PC-9 (cell line): Measurements from ENCODE around the gene ZNF282.

Experiments
- CTCF ChIP-seq: fragments of 200-600 bp; sonication (generic); conservative IDR thresholded peaks from 2 replicates; pipeline ENCODE4 v1.6.1; 2017; ENCODE audit warnings: mixed run types, antibody characterized with exemption, mild to moderate bottlenecking, moderate library complexity
- EZH2 ChIP-seq: fragments of 200-600 bp; sonication (generic); IDR thresholded peaks from 2 replicates; pipeline ENCODE4 v1.8.0; 2017; ENCODE audit warnings: antibody characterized with exemption, low read depth

DNA sequence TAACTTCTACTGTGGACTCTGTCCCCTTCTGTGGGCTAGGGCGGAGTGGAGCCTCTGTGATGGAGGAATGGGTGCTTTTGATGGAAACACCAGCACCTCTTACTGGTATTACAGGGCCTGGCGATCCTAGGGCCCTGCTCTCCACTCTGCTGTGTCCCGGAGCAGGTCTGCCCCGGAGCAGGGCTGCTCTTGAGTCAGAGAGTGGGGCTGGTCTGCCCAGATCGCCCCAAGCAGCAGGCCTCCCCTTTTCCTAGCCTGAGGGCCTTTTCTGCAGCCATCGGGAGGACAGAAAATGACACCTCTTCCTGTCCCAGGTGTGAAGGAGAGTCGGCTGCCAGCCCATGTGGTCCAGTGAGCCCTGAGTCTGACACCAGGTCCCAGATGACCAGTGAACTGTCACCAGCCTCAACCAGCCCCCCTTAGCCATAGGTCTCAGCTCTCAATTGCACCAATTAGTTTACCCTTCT lies 1.4 kb downstream of the ZNF282 start:
- TF ChIP-seq CTCF (no peak), EZH2 (no peak)
